ENCODE measurements around the gene ADA. TPM values are rescaled to one million over a fixed set of nuclear protein-coding genes. Genes with fewer than 3 reads are reported as not detected.

ADA gene
- total and polyA plus RNA-seq, 2 experiments from 2014 or later: 8.6 to 17.5 TPM

DNA sequence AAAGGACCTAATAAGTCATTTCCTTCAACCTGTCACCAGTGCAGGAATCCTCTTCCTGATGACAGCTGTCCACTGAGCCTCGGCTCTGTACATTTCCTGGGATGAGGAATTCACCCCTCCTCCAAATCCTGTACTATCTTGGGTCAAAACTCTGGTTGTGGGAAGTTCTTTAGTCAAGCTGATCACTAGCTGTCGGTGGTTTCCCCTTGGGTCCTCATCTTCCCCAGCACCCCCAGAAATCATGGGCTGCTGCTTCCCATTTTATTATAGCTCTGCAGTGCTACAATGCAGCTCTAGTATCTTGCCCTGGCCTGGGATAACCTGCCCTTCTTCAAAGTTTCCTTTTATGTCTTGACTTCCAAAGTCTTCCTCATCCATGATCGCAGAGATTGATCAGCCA, 14.6 kb upstream of the ADA start:
- 81 to 93% methylated on average over 3 of the region's 3 CpGs for WGBS, 2 experiments (ENCODE audit: low coverage in 1 of 2, low lambda C conversion rate in 2 of 2, missing lambda C conversion rate in 2 of 2)
- Histone ChIP-seq H3K27me3 (replicated peaks; ENCODE audit: insufficient read depth) (no peaks in the 10 kb centered on the region), H4K20me1 (ENCODE audit: insufficient read depth) (no peaks in the 10 kb centered on the region), H3F3A (ENCODE audit: insufficient read depth) (no peaks in the 10 kb centered on the region), H3K4me1 (ENCODE audit: insufficient read depth) (peaks cover 14% of the 10 kb centered on the region), H3K79me2 (ENCODE audit: insufficient read depth) (no peaks in the 10 kb centered on the region), H3K36me3 (ENCODE audit: low read depth) (no peaks in the 10 kb centered on the region), H3K4me2 (ENCODE audit: unreplicated experiment) (no peak overlapping the region), H3K9me2 (ENCODE audit: insufficient read depth) (no peaks in the 10 kb centered on the region), H2AFZ (no peak overlapping the region), H3K4me3 (no peak overlapping the region), H3K9ac (no peak overlapping the region), H3K9me3 (ENCODE audit: low read depth) (no peaks in the 10 kb centered on the region), H3K27ac (no peak overlapping the region)
- no peak for TF ChIP-seq EZH2phosphoT487 (IDR thresholded peaks at IDR 0.05; ENCODE audit: insufficient read depth, low read depth)
- no peak for TF ChIP-seq EZH2 (IDR thresholded peaks at IDR 0.05; ENCODE audit: insufficient read depth, poor library complexity, severe bottlenecking)
- no peak for DNase-seq
- in situ Hi-C loops (cut with MboI): no loop called here

DNA sequence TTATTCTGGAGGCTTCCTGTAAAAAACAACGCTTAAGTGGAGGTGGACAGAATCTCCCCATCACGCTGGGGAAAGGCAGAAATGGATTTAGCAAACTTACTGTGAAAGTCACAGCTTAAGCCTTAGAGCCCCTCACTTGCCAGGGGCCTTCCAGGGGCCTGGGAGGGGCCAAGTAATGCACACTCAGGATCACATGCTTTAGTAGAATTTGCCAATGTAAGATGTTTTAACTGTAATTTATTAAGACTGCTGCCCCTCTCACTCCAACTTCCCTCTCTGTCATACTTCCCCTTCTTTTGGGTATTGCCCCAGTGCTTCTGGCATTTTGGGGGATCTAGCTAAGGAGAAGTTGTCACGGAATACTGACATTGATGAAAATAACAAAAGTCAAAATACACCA, 12.6 kb upstream of the ADA start:
- DNase-seq: no peak
- Histone ChIP-seq H4K20me1 (ENCODE audit: insufficient read depth) (no peaks in the 10 kb centered on the region), H3K27me3 (replicated peaks; ENCODE audit: insufficient read depth) (no peaks in the 10 kb centered on the region), H3K36me3 (ENCODE audit: low read depth) (no peaks in the 10 kb centered on the region), H3K79me2 (ENCODE audit: insufficient read depth) (no peaks in the 10 kb centered on the region), H3K4me2 (ENCODE audit: unreplicated experiment) (no peak overlapping the region), H3F3A (ENCODE audit: insufficient read depth) (peaks cover 4% of the 10 kb centered on the region; the same call in 1 of the 2 replicates), H3K4me3 (no peak overlapping the region), H3K9me2 (ENCODE audit: insufficient read depth) (no peaks in the 10 kb centered on the region), H3K27ac (no peak overlapping the region), H2AFZ (no peak overlapping the region; the same call in 1 of the 2 replicates), H3K4me1 (ENCODE audit: insufficient read depth) (no peaks in the 10 kb centered on the region), H3K9me3 (ENCODE audit: low read depth) (no peaks in the 10 kb centered on the region), H3K9ac (no peak overlapping the region)
- in situ Hi-C loops (cut with MboI): no loop called here
- TF ChIP-seq EZH2phosphoT487 (IDR thresholded peaks at IDR 0.05; ENCODE audit: insufficient read depth, low read depth): no peak
- no peak for TF ChIP-seq EZH2 (IDR thresholded peaks at IDR 0.05; ENCODE audit: insufficient read depth, poor library complexity, severe bottlenecking)
- 51 to 67% methylated on average over 3 of the region's 3 CpGs for WGBS, 2 experiments (ENCODE audit: low coverage in 1 of 2, low lambda C conversion rate in 2 of 2, missing lambda C conversion rate in 2 of 2)

DNA sequence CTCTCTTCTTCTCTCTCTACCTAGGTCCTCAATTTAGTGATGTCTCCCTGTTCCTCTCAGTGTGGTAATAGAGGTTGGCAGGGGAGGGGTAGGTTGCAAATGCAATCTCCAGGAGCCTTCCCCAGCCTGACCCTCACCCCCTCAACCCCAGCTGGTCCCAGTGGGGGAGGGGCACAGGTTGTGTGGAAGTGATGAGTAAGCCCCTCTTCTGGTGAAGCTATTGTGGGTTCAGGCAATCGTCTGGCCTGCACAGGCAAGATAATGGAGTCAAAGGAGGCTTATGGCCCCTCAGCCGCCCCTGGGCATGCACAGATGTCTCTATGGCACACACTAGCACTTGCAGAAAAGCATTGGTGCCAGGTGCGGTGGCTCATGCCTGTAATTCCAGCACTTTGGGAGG, 10.8 kb upstream of the ADA start:
- 50 to 80% methylated on average over 2 to 3 of the region's 3 CpGs for WGBS, 2 experiments (ENCODE audit: low coverage in 1 of 2, low lambda C conversion rate in 2 of 2, missing lambda C conversion rate in 2 of 2)
- in situ Hi-C loops (cut with MboI): no loop called here
- H4K20me1 ChIP-seq (ENCODE audit: insufficient read depth): no peaks in the 10 kb centered on the region

DNA sequence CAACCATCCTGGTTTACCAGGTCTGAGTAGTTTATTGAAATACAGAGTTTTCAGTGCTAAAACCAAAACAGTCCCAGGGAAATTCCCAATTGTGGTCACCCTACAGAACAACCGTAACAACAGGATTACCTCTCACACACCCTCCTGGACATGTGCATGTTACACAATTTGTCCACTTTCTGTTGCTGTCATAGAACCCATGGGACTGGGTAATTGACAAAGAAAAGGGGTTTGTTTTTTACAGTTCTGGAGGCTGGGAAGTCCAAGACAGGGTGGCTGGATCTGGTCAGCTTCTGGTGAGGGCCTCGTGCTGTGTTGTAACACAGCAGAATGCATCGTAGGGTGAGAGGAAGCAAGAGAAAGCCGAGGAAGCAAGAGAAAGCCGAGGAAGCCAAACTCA, 9.1 kb upstream of the ADA start:
- WGBS, 2 experiments (ENCODE audit: low coverage in 1 of 2, low lambda C conversion rate in 2 of 2, missing lambda C conversion rate in 2 of 2): 64 to 71% methylated on average over 5 of the region's 5 CpGs
- no peaks in the 10 kb centered on the region for H4K20me1 ChIP-seq (ENCODE audit: insufficient read depth)
- no peaks in the 10 kb centered on the region for H3K4me1 ChIP-seq (ENCODE audit: insufficient read depth)
- no peak for DNase-seq
- in situ Hi-C loops (cut with MboI): no loop called here
- no peak overlapping the region for H3K27ac ChIP-seq
- H3K36me3 ChIP-seq (ENCODE audit: low read depth): no peaks in the 10 kb centered on the region
- H3K4me2 ChIP-seq (ENCODE audit: unreplicated experiment): no peak overlapping the region
- no peaks in the 10 kb centered on the region for H3K9me3 ChIP-seq (ENCODE audit: low read depth)
- H3F3A ChIP-seq (ENCODE audit: insufficient read depth): peaks cover 4% of the 10 kb centered on the region; the same call in 1 of the 2 replicates
- no peak overlapping the region for H3K9ac ChIP-seq
- H3K27me3 ChIP-seq (replicated peaks; ENCODE audit: insufficient read depth): no peaks in the 10 kb centered on the region
- H2AFZ ChIP-seq: no peak overlapping the region
- TF ChIP-seq EZH2phosphoT487 (IDR thresholded peaks at IDR 0.05; ENCODE audit: insufficient read depth, low read depth) (no peak), EZH2 (IDR thresholded peaks at IDR 0.05; ENCODE audit: insufficient read depth, poor library complexity, severe bottlenecking) (no peak)
- no peaks in the 10 kb centered on the region for H3K9me2 ChIP-seq (ENCODE audit: insufficient read depth)
- H3K4me3 ChIP-seq: no peak overlapping the region
- H3K79me2 ChIP-seq (ENCODE audit: insufficient read depth): no peaks in the 10 kb centered on the region

More for the DNA sequence above, 10.8 kb upstream of the ADA start:
- Histone ChIP-seq H3F3A (ENCODE audit: insufficient read depth) (peaks cover 4% of the 10 kb centered on the region; the same call in 1 of the 2 replicates), H2AFZ (no peak overlapping the region), H3K27me3 (replicated peaks; ENCODE audit: insufficient read depth) (no peaks in the 10 kb centered on the region), H3K27ac (no peak overlapping the region), H3K4me2 (ENCODE audit: unreplicated experiment) (no peak overlapping the region), H3K9ac (no peak overlapping the region), H3K36me3 (ENCODE audit: low read depth) (no peaks in the 10 kb centered on the region), H3K4me3 (no peak overlapping the region), H3K79me2 (ENCODE audit: insufficient read depth) (no peaks in the 10 kb centered on the region), H3K4me1 (ENCODE audit: insufficient read depth) (no peaks in the 10 kb centered on the region), H3K9me3 (ENCODE audit: low read depth) (no peaks in the 10 kb centered on the region), H3K9me2 (ENCODE audit: insufficient read depth) (no peaks in the 10 kb centered on the region)
- DNase-seq: no peak
- no peak for TF ChIP-seq EZH2 (IDR thresholded peaks at IDR 0.05; ENCODE audit: insufficient read depth, poor library complexity, severe bottlenecking)
- TF ChIP-seq EZH2phosphoT487 (IDR thresholded peaks at IDR 0.05; ENCODE audit: insufficient read depth, low read depth): no peak

DNA sequence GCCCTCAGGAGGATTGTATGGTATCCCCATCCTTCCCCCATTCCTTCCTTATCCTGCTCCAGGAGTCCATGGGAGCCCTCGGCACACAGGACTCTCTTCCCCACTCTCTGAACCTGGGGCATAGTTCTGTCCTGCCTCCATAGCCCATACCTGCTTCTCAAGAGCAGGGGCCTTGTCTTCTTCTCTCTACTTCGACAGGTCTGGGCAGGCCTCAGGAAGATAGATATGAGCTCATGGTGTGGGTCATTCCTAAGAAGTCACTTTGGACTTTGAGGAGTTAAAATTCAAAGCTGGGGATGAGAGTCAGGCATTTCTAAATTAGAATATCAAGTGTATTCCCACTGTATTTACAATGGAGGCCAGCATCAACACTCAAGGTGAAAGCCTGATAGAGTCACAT, 8.4 kb upstream of the ADA start:
- Histone ChIP-seq H3K9me2 (ENCODE audit: insufficient read depth) (no peaks in the 10 kb centered on the region), H3K36me3 (ENCODE audit: low read depth) (no peaks in the 10 kb centered on the region), H3K4me2 (ENCODE audit: unreplicated experiment) (no peak overlapping the region), H2AFZ (no peak overlapping the region), H3K27ac (no peak overlapping the region), H3K4me1 (ENCODE audit: insufficient read depth) (no peaks in the 10 kb centered on the region), H3F3A (ENCODE audit: insufficient read depth) (peaks cover 4% of the 10 kb centered on the region; the same call in 1 of the 2 replicates), H3K4me3 (no peak overlapping the region), H3K79me2 (ENCODE audit: insufficient read depth) (no peaks in the 10 kb centered on the region), H3K27me3 (replicated peaks; ENCODE audit: insufficient read depth) (no peaks in the 10 kb centered on the region), H3K9me3 (ENCODE audit: low read depth) (no peaks in the 10 kb centered on the region), H4K20me1 (ENCODE audit: insufficient read depth) (no peaks in the 10 kb centered on the region), H3K9ac (no peak overlapping the region)
- in situ Hi-C loops (cut with MboI): no loop called here
- DNase-seq: no peak
- TF ChIP-seq EZH2phosphoT487 (IDR thresholded peaks at IDR 0.05; ENCODE audit: insufficient read depth, low read depth): no peak
- no peak for TF ChIP-seq EZH2 (IDR thresholded peaks at IDR 0.05; ENCODE audit: insufficient read depth, poor library complexity, severe bottlenecking)
- 87 to 88% methylated on average over 2 of the region's 2 CpGs for WGBS, 2 experiments (ENCODE audit: low coverage in 1 of 2, low lambda C conversion rate in 2 of 2, missing lambda C conversion rate in 2 of 2)

Data from GM23248 (cell line).